ENCODE data around the gene NREP.

- TF ChIP-seq CTCF (IDR thresholded peaks at IDR 0.05) (no peak), POLR2A (IDR thresholded peaks at IDR 0.05) (no peak), POLR2AphosphoS5 (IDR thresholded peaks at IDR 0.05) (no peak), EP300 (IDR thresholded peaks at IDR 0.05; ENCODE audit: low read depth) (no peak)
Observed at GRCh38 chr5:111743512-111743911, 13.5 kb downstream of the NREP start.
